Ovary (tissue), 3 donors: ENCODE measurements around the gene OR8B12.

Source experiments
- EP300 ChIP-seq: sonication (generic); formaldehyde crosslinking; IDR thresholded peaks from one replicate; pipeline ENCODE4 v1.6.1; 2017; ENCODE audit warnings: antibody characterized with exemption
- POLR2A ChIP-seq: fragments of 450-650 bp; IDR thresholded peaks from one replicate; pipeline ENCODE4 v1.6.1; 2017; ENCODE audit warnings: antibody characterized with exemption, mild to moderate bottlenecking, moderate library complexity
- TF ChIP-seq, protein P1 (sequence below), 3 donors: fragments of 450-650 bp in 2 of 3; fragments of 200-600 bp in 1 of 3; IDR thresholded peaks; one replicate each; pipeline versions ENCODE4 v1.5.1 to v1.8.0; 2016 to 2022; ENCODE audit warnings: antibody characterized with exemption in 3 of 3, mild to moderate bottlenecking in 1 of 3
- donor health status: DM: no; HTN: no; CAD: no.

DNA sequence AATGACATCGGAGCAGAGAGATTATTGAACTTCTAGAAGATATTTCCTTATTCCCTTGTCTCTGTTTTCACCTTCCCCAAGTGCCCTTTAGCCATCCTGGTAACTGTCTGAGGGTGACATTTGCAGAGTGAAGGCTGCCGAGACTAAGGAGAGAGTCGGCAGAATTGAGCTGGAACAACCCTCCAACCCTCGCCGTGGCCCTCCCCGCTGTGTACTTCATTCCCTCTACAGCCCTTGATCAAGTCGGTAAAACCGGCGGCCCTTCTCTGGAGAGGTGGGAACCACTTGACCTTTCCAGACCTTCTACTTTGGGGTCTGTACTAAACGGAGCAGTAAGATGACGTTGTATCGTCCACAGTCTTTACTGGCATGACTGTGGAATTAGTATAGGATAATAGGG lies 26.1 kb downstream of the OR8B12 start:
- TF ChIP-seq, protein P1, sequence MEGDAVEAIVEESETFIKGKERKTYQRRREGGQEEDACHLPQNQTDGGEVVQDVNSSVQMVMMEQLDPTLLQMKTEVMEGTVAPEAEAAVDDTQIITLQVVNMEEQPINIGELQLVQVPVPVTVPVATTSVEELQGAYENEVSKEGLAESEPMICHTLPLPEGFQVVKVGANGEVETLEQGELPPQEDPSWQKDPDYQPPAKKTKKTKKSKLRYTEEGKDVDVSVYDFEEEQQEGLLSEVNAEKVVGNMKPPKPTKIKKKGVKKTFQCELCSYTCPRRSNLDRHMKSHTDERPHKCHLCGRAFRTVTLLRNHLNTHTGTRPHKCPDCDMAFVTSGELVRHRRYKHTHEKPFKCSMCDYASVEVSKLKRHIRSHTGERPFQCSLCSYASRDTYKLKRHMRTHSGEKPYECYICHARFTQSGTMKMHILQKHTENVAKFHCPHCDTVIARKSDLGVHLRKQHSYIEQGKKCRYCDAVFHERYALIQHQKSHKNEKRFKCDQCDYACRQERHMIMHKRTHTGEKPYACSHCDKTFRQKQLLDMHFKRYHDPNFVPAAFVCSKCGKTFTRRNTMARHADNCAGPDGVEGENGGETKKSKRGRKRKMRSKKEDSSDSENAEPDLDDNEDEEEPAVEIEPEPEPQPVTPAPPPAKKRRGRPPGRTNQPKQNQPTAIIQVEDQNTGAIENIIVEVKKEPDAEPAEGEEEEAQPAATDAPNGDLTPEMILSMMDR (IDR thresholded peaks at IDR 0.05), result no peak
- no peak for TF ChIP-seq POLR2A
- no peak for TF ChIP-seq EP300
